Activated CD4-positive, alpha-beta T cell treated with anti-CD3 and anti-CD28 coated beads for 36 hours (primary cell): ENCODE data around the gene LILRB3. TPM values are rescaled to one million over a fixed set of nuclear protein-coding genes. Genes with fewer than 3 reads are reported as not detected.

Experiments
- total RNA-seq, 2 experiments: library from RNA; stranded (reverse); gene quantifications; one replicate each; pipeline ENCODE4 v1.2.3, GENCODE V29; 2021

The LILRB3 gene
- total RNA-seq, 2 experiments from 2014 or later: not detected

Other genes starting within 250 kb of the LILRB3 start
- gene CACNG6, start 231.4 kb downstream of the LILRB3 start, total RNA-seq: not detected
- gene VSTM1, start 159.1 kb downstream of the LILRB3 start, total RNA-seq: not detected
- not detected for gene TARM1, start 141.6 kb downstream of the LILRB3 start, total RNA-seq
- under 1 TPM; 0.67 to 0.71 TPM for gene OSCAR, start 122.2 kb downstream of the LILRB3 start, total RNA-seq
- gene NDUFA3, start 120.2 kb downstream of the LILRB3 start, total RNA-seq: 100 to 1,000 TPM in 1 of 2 experiments, 10 to 100 TPM in 1; 99.9 to 158 TPM
- gene TFPT, start 107.3 kb downstream of the LILRB3 start, total RNA-seq: 10 to 100 TPM; 28.5 to 39.3 TPM
- 100 to 1,000 TPM in 1 of 2 experiments, 10 to 100 TPM in 1; 85.5 to 115 TPM for gene PRPF31, start 107.3 kb downstream of the LILRB3 start, total RNA-seq
- gene CNOT3, start 85.2 kb downstream of the LILRB3 start, total RNA-seq: 10 to 100 TPM; 61.0 to 93.8 TPM
- 1 to 10 TPM; 3.5 to 3.6 TPM for gene LENG1, start 63.3 kb downstream of the LILRB3 start, total RNA-seq
- gene TMC4, start 49.8 kb downstream of the LILRB3 start, total RNA-seq: under 1 TPM; 0.39 to 0.55 TPM
- 10 to 100 TPM; 74.9 to 96.1 TPM for gene MBOAT7, start 33.4 kb downstream of the LILRB3 start, total RNA-seq
- gene TSEN34, start 31.7 kb downstream of the LILRB3 start, total RNA-seq: 10 to 100 TPM in 1 of 2 experiments, 1 to 10 TPM in 1; 8.3 to 12.1 TPM
- 1,000 to 10,000 TPM; 1,400 to 1,725 TPM for gene RPS9, start 22.1 kb downstream of the LILRB3 start, total RNA-seq
- not detected for gene LILRA6, start 19.8 kb upstream of the LILRB3 start, total RNA-seq
- not detected for gene LILRB5, start 34.3 kb upstream of the LILRB3 start, total RNA-seq
- gene LILRB2, start 58.1 kb upstream of the LILRB3 start, total RNA-seq: not detected
- not detected for gene LILRA5, start 90.2 kb upstream of the LILRB3 start, total RNA-seq
- gene LILRA4, start 116.2 kb upstream of the LILRB3 start, total RNA-seq: not detected
- gene LAIR1, start 141.9 kb upstream of the LILRB3 start, total RNA-seq: 1 to 10 TPM; 3.5 to 4.7 TPM
- gene TTYH1, start 192.5 kb upstream of the LILRB3 start, total RNA-seq: under 1 TPM; 0.19 to 0.59 TPM
- gene LENG8, start 226.2 kb upstream of the LILRB3 start, total RNA-seq: 100 to 1,000 TPM; 156 to 221 TPM
- 1 to 10 TPM; 5.0 to 5.1 TPM for gene LENG9, start 240.8 kb upstream of the LILRB3 start, total RNA-seq